Stomach (tissue), 9 donors: ENCODE data around the gene TP53I3. TPM values are rescaled to one million over a fixed set of nuclear protein-coding genes. Genes with fewer than 3 reads are reported as not detected.

Source experiments
- DNase-seq, 2 donors: peaks; one replicate each; pipeline versions ENCODE4 v3.0.0 to v3.0.0-alpha.2; 2013 to 2019
- H3K27ac ChIP-seq, 5 donors: fragments of 200-600 bp in 4 of 5; sonication (generic) in 4 of 5; one replicate each; pipeline ENCODE4 v1.5.1; 2013 to 2019; ENCODE audit warnings: mild to moderate bottlenecking in 1 of 5, moderate library complexity in 1 of 5
- H3K27me3 ChIP-seq, 3 donors: fragments of 200-600 bp; sonication (generic); one replicate each; pipeline ENCODE4 v1.5.1; 2017 to 2019; ENCODE audit warnings: mixed run types in 1 of 3
- H3K36me3 ChIP-seq, 4 donors: fragments of 200-600 bp; sonication (generic); 1 replicate in 3 of 4; 2 replicates in 1 of 4; pipeline ENCODE4 v1.5.1; 2016 to 2019
- H3K4me1 ChIP-seq, 4 donors: fragments of 200-600 bp; sonication (generic); one replicate each; pipeline ENCODE4 v1.5.1; 2016 to 2019
- H3K4me3 ChIP-seq, 4 donors: fragments of 200-600 bp; sonication (generic) in 3 of 4; one replicate each; pipeline ENCODE4 v1.5.1; 2016 to 2019; ENCODE audit warnings: mild to moderate bottlenecking in 1 of 4
- H3K9me3 ChIP-seq, 4 donors: fragments of 200-600 bp; sonication (generic); one replicate each; pipeline ENCODE4 v1.5.1; 2016 to 2019
- EP300 ChIP-seq: sonication (generic); formaldehyde crosslinking; IDR thresholded peaks from one replicate; pipeline ENCODE4 v1.6.1; 2017; ENCODE audit warnings: antibody characterized with exemption
- POLR2A ChIP-seq, 4 donors: fragments of 450-650 bp; IDR thresholded peaks; one replicate each; pipeline ENCODE4 v1.6.1; 2016; ENCODE audit warnings: antibody characterized with exemption in 4 of 4, control low read depth in 2 of 4, mild to moderate bottlenecking in 1 of 4, moderate library complexity in 1 of 4
- POLR2AphosphoS5 ChIP-seq, 3 donors: sonication (generic); formaldehyde crosslinking; IDR thresholded peaks; one replicate each; pipeline ENCODE4 v1.6.1; 2016; ENCODE audit warnings: antibody characterized with exemption in 3 of 3
- WGBS, 5 donors: extraction: QIAGEN DNeasy Blood & Tissue Kit in 3 of 5; methylation state at CpG; one replicate each; pipeline versions ENCODE4 v1.1.5 to v1.1.7; 2013 to 2018; 5-methylcytosine and 5-hydroxymethylcytosine counted together
- intact Hi-C: fragments of 100-400 bp; cut with DNase I; formaldehyde crosslinking; loops from one replicate; pipeline ENCODE4 v1.15.1; 2023; ENCODE audit warnings: low total_unique reads
- polyA plus RNA-seq, 3 donors: library from polyadenylated mRNA; stranded (reverse); fragments of 200-250 nt; gene quantifications; one replicate each; pipeline ENCODE4 v1.2.3, GENCODE V29; 2013
- total RNA-seq, 5 donors: library from RNA; depleted of rRNA; stranded (reverse); fragments of >200 nt; gene quantifications; one replicate each; pipeline versions ENCODE4 v1.1.0 to v1.2.3, GENCODE V29; 2014 to 2016
- TF ChIP-seq, protein P1 (sequence below), 7 experiments: fragments of 450-650 bp in 4 of 7; fragments of 200-600 bp in 3 of 7; sonication (generic) in 3 of 7; IDR thresholded peaks; one replicate each; pipeline ENCODE4 v1.5.1; 2016 to 2019; ENCODE audit warnings: antibody characterized with exemption in 7 of 7, control low read depth in 2 of 7, mild to moderate bottlenecking in 1 of 7
- donor health status: healthy with polysubstance abuse.
- donor health status: Bipolar disorder and iron deficiency.
- donor health status: healthy.

The TP53I3 gene
- total and polyA plus RNA-seq, 8 donors = 9.3 to 103 (median 42.9) TPM

DNA sequence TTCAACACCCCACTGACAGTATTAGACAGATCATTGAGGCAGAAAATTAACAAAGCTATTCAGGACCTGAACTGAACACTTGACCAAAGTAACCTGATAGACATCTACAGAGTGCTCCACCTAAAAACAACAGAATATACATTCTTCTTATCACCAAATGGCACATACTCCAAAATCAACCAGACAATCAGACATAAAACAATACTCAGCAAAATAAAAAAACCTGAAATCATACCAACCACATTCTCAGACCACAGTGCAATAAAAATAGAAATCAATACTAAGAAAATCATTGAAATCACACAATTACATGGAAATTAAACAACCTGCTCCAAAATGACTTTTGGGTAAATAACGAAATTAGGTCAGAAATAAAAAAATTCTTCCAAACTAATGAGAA is 22.7 kb upstream of the TP53I3 start:
- TF ChIP-seq, protein P1, sequence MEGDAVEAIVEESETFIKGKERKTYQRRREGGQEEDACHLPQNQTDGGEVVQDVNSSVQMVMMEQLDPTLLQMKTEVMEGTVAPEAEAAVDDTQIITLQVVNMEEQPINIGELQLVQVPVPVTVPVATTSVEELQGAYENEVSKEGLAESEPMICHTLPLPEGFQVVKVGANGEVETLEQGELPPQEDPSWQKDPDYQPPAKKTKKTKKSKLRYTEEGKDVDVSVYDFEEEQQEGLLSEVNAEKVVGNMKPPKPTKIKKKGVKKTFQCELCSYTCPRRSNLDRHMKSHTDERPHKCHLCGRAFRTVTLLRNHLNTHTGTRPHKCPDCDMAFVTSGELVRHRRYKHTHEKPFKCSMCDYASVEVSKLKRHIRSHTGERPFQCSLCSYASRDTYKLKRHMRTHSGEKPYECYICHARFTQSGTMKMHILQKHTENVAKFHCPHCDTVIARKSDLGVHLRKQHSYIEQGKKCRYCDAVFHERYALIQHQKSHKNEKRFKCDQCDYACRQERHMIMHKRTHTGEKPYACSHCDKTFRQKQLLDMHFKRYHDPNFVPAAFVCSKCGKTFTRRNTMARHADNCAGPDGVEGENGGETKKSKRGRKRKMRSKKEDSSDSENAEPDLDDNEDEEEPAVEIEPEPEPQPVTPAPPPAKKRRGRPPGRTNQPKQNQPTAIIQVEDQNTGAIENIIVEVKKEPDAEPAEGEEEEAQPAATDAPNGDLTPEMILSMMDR (IDR thresholded peaks at IDR 0.05) = no peak
- TF ChIP-seq POLR2AphosphoS5 (IDR thresholded peaks at IDR 0.05) = no peak
- no peak for TF ChIP-seq POLR2A (IDR thresholded peaks at IDR 0.05)
- no peak for TF ChIP-seq EP300
- peaks cover 0 to 18% (median 12%) of the 10 kb centered on the region in 4 donors for H3K36me3 ChIP-seq
- no peak for DNase-seq
- 44 to 96% (median 54%) methylated on average over 1 of the region's 1 CpG for WGBS, 5 donors
- no peak overlapping the region for H3K27ac ChIP-seq
- H3K4me1 ChIP-seq = no peaks in the 10 kb centered on the region
- H3K9me3 ChIP-seq = peaks cover 0 to 7% (median 0%) of the 10 kb centered on the region in 4 donors
- no peaks in the 10 kb centered on the region for H3K27me3 ChIP-seq
- H3K4me3 ChIP-seq = no peak overlapping the region
- intact Hi-C loops = no loop called here

DNA sequence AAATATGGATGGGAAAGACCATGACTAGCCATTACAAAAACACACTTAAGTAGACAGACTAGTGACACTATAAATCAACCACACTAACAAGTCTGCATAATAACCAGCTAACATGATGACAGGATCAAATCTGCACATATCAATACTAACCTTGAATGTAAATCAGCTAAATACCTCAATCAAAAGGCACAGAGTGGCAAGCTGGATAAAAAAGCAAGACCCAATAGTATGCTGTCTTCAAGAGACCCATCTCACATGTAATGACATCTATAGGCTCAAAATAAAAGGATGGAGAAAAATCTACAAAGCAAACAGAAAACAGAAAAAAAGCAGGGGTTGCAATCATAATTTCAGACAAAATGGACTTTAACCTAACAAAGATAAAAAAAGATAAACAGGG is 22.2 kb upstream of the TP53I3 start:
- no peak overlapping the region for H3K4me3 ChIP-seq
- peaks cover 0 to 18% (median 12%) of the 10 kb centered on the region in 4 donors for H3K36me3 ChIP-seq
- H3K9me3 ChIP-seq = peaks cover 0 to 7% (median 0%) of the 10 kb centered on the region in 4 donors
- H3K27me3 ChIP-seq = no peaks in the 10 kb centered on the region
- no peak for TF ChIP-seq POLR2AphosphoS5 (IDR thresholded peaks at IDR 0.05)
- TF ChIP-seq, protein P1 (IDR thresholded peaks at IDR 0.05) = no peak
- no peak for TF ChIP-seq POLR2A (IDR thresholded peaks at IDR 0.05)
- no peak for TF ChIP-seq EP300
- no peak for DNase-seq
- no peak overlapping the region for H3K27ac ChIP-seq
- no peaks in the 10 kb centered on the region for H3K4me1 ChIP-seq
- intact Hi-C loops = no loop called here

DNA sequence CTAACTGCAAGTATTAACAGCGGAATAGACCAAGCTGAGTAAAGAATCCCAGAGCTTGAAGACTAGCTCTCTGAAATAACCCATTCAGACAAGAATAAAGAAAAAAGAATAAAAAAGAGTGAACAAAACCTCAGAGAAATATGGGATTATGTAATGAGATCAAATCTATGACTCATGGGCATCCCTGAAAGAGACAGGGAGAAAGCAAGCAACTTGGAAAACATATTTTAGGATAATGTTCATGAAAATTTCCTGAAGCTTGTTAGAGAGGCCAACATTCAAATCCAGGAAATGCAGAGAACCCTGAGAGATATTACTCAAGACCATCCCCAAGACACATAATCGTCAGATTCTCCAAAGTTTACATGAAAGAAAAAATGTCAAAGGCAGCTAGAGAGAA is 21.2 kb upstream of the TP53I3 start:
- Histone ChIP-seq H3K27ac (no peak overlapping the region), H3K9me3 (peaks cover 0 to 7% (median 0%) of the 10 kb centered on the region in 4 donors), H3K27me3 (no peaks in the 10 kb centered on the region), H3K4me3 (no peak overlapping the region), H3K4me1 (no peaks in the 10 kb centered on the region), H3K36me3 (peaks cover 0 to 18% (median 12%) of the 10 kb centered on the region in 4 donors)
- TF ChIP-seq POLR2A (IDR thresholded peaks at IDR 0.05) = no peak
- TF ChIP-seq EP300 = no peak
- no peak for TF ChIP-seq POLR2AphosphoS5 (IDR thresholded peaks at IDR 0.05)
- TF ChIP-seq, protein P1 (IDR thresholded peaks at IDR 0.05) = no peak
- intact Hi-C loops = no loop called here
- WGBS, 5 donors = 19 to 48% (median 48%) methylated on average over 2 of the region's 2 CpGs
- DNase-seq = no peak

DNA sequence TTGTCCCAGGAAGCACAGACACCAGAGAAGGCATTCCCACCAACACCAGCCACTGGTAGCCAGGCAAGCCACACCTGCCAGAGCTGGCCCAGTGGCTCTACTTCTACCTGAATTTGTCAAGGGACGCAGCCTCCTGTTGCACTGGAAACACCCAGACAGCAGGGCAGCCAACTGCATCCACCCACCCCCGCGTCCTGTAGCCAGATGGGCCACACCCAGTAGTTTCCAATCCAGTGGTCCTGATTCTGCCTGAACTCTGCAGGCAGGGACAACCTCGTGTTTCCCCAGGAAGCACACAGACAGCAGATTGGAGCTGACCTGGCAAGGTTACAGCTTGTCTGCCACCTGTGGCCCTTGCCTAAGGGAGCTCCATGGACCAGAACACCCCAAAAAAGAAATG is 20.3 kb upstream of the TP53I3 start:
- H3K27me3 ChIP-seq = no peaks in the 10 kb centered on the region
- peaks cover 0 to 18% (median 12%) of the 10 kb centered on the region in 4 donors for H3K36me3 ChIP-seq
- H3K9me3 ChIP-seq = peaks cover 0 to 7% (median 0%) of the 10 kb centered on the region in 4 donors
- no peaks in the 10 kb centered on the region for H3K4me1 ChIP-seq
- no peak for TF ChIP-seq POLR2A (IDR thresholded peaks at IDR 0.05)
- intact Hi-C loops = no loop called here
- DNase-seq = no peak
- H3K27ac ChIP-seq = no peak overlapping the region
- 67 to 82% (median 70%) methylated on average over 4 of the region's 4 CpGs for WGBS, 5 donors
- H3K4me3 ChIP-seq = no peak overlapping the region

DNA sequence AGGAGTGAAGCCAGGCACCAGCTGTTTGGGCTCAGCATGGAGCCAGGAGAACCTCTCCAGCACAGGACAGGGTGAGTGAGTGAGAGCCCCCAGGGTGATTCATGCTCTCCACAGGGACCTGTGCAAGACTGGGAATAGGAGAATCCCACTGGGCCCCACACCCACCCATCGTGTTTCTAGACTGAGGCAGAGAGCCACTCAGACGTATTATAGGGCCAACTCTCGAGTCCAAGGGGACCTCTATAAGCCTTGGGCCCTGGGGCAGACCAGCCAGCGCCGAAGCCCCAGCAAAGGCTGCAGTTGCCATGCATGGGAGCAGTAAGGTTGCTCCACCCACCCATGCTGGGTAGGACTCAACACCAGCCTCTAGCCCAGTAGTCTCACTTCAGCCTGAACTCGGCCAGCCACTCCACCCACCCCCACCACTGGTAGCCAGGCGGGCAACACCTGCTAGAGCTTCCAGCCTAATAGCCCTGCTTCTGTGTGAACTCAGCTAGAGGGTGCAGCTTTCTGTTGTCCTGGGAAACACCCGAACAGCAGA is 19.5 kb upstream of the TP53I3 start:
- TF ChIP-seq POLR2AphosphoS5 (IDR thresholded peaks at IDR 0.05) = no peak
- TF ChIP-seq, protein P1 (IDR thresholded peaks at IDR 0.05) = no peak
- no peak for TF ChIP-seq POLR2A (IDR thresholded peaks at IDR 0.05)
- TF ChIP-seq EP300 = no peak
- intact Hi-C loops = no loop called here
- Histone ChIP-seq H3K4me3 (no peak overlapping the region), H3K27ac (no peak overlapping the region), H3K4me1 (no peaks in the 10 kb centered on the region), H3K27me3 (no peaks in the 10 kb centered on the region), H3K36me3 (peaks cover 0 to 18% (median 12%) of the 10 kb centered on the region in 4 donors), H3K9me3 (peaks cover 0 to 7% (median 0%) of the 10 kb centered on the region in 4 donors)
- WGBS, 5 donors = 80 to 100% (median 92%) methylated on average over 2 to 8 of the region's 8 CpGs
- DNase-seq = no peak
